GM23338 (cell line): ENCODE data around the gene RABL6. TPM values are rescaled to one million over a fixed set of nuclear protein-coding genes. Genes with fewer than 3 reads are reported as not detected.

Source experiments
- ATAC-seq: fragments of 200-7000 bp; cut with Tn5 transposase; 3 replicates; pipeline ENCODE4 v1.9.1; 2020
- DNase-seq: peaks from one replicate; pipeline ENCODE4 v3.0.0-alpha.2; 2015; ENCODE audit warnings: low spot score
- H2AFZ ChIP-seq: fragments of 200-600 bp; sonication (generic); 2 replicates; pipeline ENCODE4 v1.8.0; 2016; ENCODE audit warnings: antibody characterized with exemption, mild to moderate bottlenecking, moderate library complexity
- H3F3A ChIP-seq: fragments of 200-600 bp; sonication (generic); replicated peaks from 2 replicates; pipeline ENCODE4 v1.8.0; 2017; ENCODE audit warnings: antibody characterized with exemption, mixed run types, low read depth
- H3K27ac ChIP-seq: fragments of 200-600 bp; sonication (generic); 2 replicates; pipeline ENCODE4 v1.6.1; 2016; ENCODE audit warnings: low read depth
- H3K27me3 ChIP-seq: fragments of 200-600 bp; sonication (generic); 2 replicates; pipeline ENCODE4 v1.8.0; 2016; ENCODE audit warnings: mild to moderate bottlenecking, mixed run types, moderate library complexity; ENCODE audit not compliant: insufficient read depth
- H3K36me3 ChIP-seq: fragments of 200-600 bp; sonication (generic); 2 replicates; pipeline ENCODE4 v1.8.0; 2016; ENCODE audit warnings: mild to moderate bottlenecking; ENCODE audit not compliant: insufficient read depth
- H3K4me1 ChIP-seq: fragments of 200-600 bp; sonication (generic); 2 replicates; pipeline ENCODE4 v1.8.0; 2016; ENCODE audit warnings: mild to moderate bottlenecking, moderate library complexity; ENCODE audit not compliant: insufficient read depth
- H3K4me2 ChIP-seq: fragments of 200-600 bp; sonication (generic); 2 replicates; pipeline ENCODE4 v1.7.1; 2017; ENCODE audit warnings: mixed run types
- H3K4me3 ChIP-seq: fragments of 200-600 bp; sonication (generic); 2 replicates; pipeline ENCODE4 v1.6.1; 2016; ENCODE audit warnings: mixed run types
- H3K79me2 ChIP-seq: fragments of 200-600 bp; sonication (generic); replicated peaks from 2 replicates; pipeline ENCODE4 v1.8.0; 2017; ENCODE audit warnings: mild to moderate bottlenecking; ENCODE audit not compliant: insufficient read depth
- H3K9me2 ChIP-seq: fragments of 200-600 bp; sonication (generic); 2 replicates; pipeline ENCODE4 v1.8.0; 2017; ENCODE audit not compliant: insufficient read depth
- H4K20me1 ChIP-seq: fragments of 200-600 bp; sonication (generic); replicated peaks from 2 replicates; pipeline ENCODE4 v1.8.0; 2017; ENCODE audit warnings: mild to moderate bottlenecking; ENCODE audit not compliant: insufficient read depth
- H3K27ac Mint-ChIP-seq: 2 replicates; pipeline ENCODE4 v1.8.0; 2020; ENCODE audit warnings: inconsistent platforms, mild to moderate bottlenecking, moderate library complexity, mixed read lengths
- H3K27me3 Mint-ChIP-seq: 3 replicates; pipeline ENCODE4 v1.8.0; 2022; ENCODE audit warnings: low read depth, mild to moderate bottlenecking, moderate library complexity, mixed read lengths, inconsistent platforms; ENCODE audit not compliant: insufficient read depth, poor library complexity
- H3K36me3 Mint-ChIP-seq: 3 replicates; pipeline ENCODE4 v1.8.0; 2021; ENCODE audit warnings: low read depth, mild to moderate bottlenecking, inconsistent platforms, moderate library complexity, mixed read lengths
- H3K4me1 Mint-ChIP-seq: 3 replicates; pipeline ENCODE4 v1.8.0; 2020; ENCODE audit warnings: mild to moderate bottlenecking, inconsistent platforms, mixed read lengths
- H3K4me3 Mint-ChIP-seq: 3 replicates; pipeline ENCODE4 v1.8.0; 2021; ENCODE audit warnings: moderate library complexity, mild to moderate bottlenecking, inconsistent platforms, mixed read lengths
- H3K9me3 Mint-ChIP-seq: 3 replicates; pipeline ENCODE4 v1.8.0; 2020; ENCODE audit warnings: moderate library complexity, mild to moderate bottlenecking, inconsistent platforms, mixed read lengths
- EZH2phosphoT487 ChIP-seq: fragments of 200-600 bp; sonication (generic); IDR thresholded peaks from one replicate; pipeline ENCODE4 v1.8.1; 2018; ENCODE audit warnings: antibody characterized with exemption; ENCODE audit not compliant: unreplicated experiment
- JUNB ChIP-seq: IDR thresholded peaks from one replicate; pipeline ENCODE4 v1.6.1; 2016; ENCODE audit warnings: antibody characterized with exemption; ENCODE audit not compliant: unreplicated experiment
- NANOG ChIP-seq: IDR thresholded peaks from 2 replicates; pipeline ENCODE4 v1.6.1; 2016; ENCODE audit warnings: antibody characterized with exemption, borderline replicate concordance
- POLR2AphosphoS5 ChIP-seq: IDR thresholded peaks from 2 replicates; pipeline ENCODE4 v1.6.1; 2016; ENCODE audit warnings: antibody characterized with exemption, low read depth
- STAT1 ChIP-seq: IDR thresholded peaks from one replicate; pipeline ENCODE4 v1.6.1; 2016; ENCODE audit warnings: antibody characterized with exemption; ENCODE audit not compliant: unreplicated experiment
- ZNF114 ChIP-seq: fragments of 250-450 bp; sonication (Bioruptor Pico); IDR thresholded peaks from 2 replicates; pipeline ENCODE4 v1.5.0; 2020; ENCODE audit warnings: mild to moderate bottlenecking, moderate library complexity
- ZNF462 ChIP-seq: fragments of 250-450 bp; sonication (Bioruptor Pico); IDR thresholded peaks from 2 replicates; pipeline ENCODE4 v1.5.0; 2020; ENCODE audit warnings: mild to moderate bottlenecking, moderate library complexity
- polyA plus RNA-seq: library from polyadenylated mRNA; unstranded; fragments of >200 nt; fragmentation: Nextera tagmentation; extraction: Ambion mirVana; gene quantifications from 2 replicates; pipeline ENCODE4 v1.2.1, GENCODE V29; 2016
- total RNA-seq: library from RNA; depleted of rRNA; stranded (reverse); fragments of >200 nt; shearing (Covaris generic); gene quantifications from 2 replicates; pipeline ENCODE4 v1.2.3, GENCODE V29; 2014
- TF ChIP-seq, protein P1 (sequence below): IDR thresholded peaks from 2 replicates; pipeline ENCODE4 v1.6.1; 2016; ENCODE audit warnings: antibody characterized with exemption

RABL6 gene
- total and polyA plus RNA-seq, 2 experiments from 2014 or later, result 59.1 to 127 TPM

GRCh38 chr9:136804509-136805206, 3.1 kb upstream of the RABL6 start:
- Histone ChIP-seq H3K4me3 (no peak overlapping the region), H2AFZ (no peak overlapping the region), H3K4me1 (peaks cover 16% of the 10 kb centered on the region), H3K79me2 (peaks cover 13% of the 10 kb centered on the region), H3K4me2 (no peak overlapping the region), H3F3A (peaks cover 11% of the 10 kb centered on the region; the same call in 1 of the 2 replicates), H3K27ac (no peak overlapping the region), H4K20me1 (peaks cover 6% of the 10 kb centered on the region; the same call in 1 of the 2 replicates), H3K27me3 (no peaks in the 10 kb centered on the region), H3K36me3 (no peaks in the 10 kb centered on the region), H3K9me2 (no peaks in the 10 kb centered on the region)
- H3K27ac Mint-ChIP-seq, result no peak overlapping the region
- TF ChIP-seq POLR2AphosphoS5 (no peak), EZH2phosphoT487 (no peak), STAT1 (no peak), ZNF114 (CRISPR knock-in tag) (no peak), JUNB (no peak), NANOG (no peak), ZNF462 (CRISPR knock-in tag) (no peak)
- TF ChIP-seq, protein P1, sequence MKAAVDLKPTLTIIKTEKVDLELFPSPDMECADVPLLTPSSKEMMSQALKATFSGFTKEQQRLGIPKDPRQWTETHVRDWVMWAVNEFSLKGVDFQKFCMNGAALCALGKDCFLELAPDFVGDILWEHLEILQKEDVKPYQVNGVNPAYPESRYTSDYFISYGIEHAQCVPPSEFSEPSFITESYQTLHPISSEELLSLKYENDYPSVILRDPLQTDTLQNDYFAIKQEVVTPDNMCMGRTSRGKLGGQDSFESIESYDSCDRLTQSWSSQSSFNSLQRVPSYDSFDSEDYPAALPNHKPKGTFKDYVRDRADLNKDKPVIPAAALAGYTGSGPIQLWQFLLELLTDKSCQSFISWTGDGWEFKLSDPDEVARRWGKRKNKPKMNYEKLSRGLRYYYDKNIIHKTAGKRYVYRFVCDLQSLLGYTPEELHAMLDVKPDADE, result no peak
- DNase-seq (no peak), ATAC-seq (no peak)
- H3K36me3 Mint-ChIP-seq, result peaks cover 11% of the 10 kb centered on the region; the same call in 2 of the 3 replicates
- H3K27me3 Mint-ChIP-seq, result peaks cover 32% of the 10 kb centered on the region
- H3K4me1 Mint-ChIP-seq, result peaks cover 18% of the 10 kb centered on the region; the same call in 2 of the 3 replicates
- no peaks in the 10 kb centered on the region; the same call in 2 of the 3 replicates for H3K9me3 Mint-ChIP-seq
- H3K4me3 Mint-ChIP-seq, result no peak overlapping the region
